GM21737 (cell line): ENCODE data around the gene PARK7.

ENCODE experiments used
- ATAC-seq: cut with Tn5 transposase; IDR thresholded peaks from one replicate; pipeline ENCODE4 v1.9.1; 2021; ENCODE audit warnings: mild to moderate bottlenecking, moderate library complexity; ENCODE audit not compliant: unreplicated experiment

The PARK7 gene

DNA sequence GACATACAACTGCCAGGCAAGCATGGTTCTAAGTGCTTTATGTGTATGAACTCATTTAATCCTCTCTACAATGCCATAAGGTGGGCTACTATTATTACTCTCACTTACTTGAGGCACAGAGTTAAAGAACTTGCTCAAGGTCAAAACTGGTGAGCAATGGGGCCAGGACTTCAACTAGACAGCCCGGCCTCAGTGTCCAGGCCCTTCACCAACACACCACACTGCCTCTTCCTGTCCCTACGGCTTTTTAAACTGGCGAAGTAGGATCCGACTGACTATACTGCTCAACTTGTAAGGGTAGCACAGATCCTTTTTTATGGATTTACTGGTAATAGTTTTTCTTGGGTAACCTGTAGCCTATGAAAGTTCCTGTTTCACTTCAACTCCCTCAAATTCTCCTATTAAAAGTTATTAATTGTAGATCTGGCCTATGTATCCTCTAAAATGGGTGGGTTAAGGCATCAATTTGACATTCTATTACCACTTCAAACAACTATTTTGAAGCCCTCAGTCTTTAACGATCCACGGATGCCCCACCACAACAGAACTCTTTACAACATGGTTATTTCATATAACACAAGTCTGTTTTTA lies 60.3 kb downstream of the PARK7 start:
- no peak for ATAC-seq

GRCh38 chr1:8022395-8023286 lies 61.1 kb downstream of the PARK7 start:
- no peak for ATAC-seq

DNA sequence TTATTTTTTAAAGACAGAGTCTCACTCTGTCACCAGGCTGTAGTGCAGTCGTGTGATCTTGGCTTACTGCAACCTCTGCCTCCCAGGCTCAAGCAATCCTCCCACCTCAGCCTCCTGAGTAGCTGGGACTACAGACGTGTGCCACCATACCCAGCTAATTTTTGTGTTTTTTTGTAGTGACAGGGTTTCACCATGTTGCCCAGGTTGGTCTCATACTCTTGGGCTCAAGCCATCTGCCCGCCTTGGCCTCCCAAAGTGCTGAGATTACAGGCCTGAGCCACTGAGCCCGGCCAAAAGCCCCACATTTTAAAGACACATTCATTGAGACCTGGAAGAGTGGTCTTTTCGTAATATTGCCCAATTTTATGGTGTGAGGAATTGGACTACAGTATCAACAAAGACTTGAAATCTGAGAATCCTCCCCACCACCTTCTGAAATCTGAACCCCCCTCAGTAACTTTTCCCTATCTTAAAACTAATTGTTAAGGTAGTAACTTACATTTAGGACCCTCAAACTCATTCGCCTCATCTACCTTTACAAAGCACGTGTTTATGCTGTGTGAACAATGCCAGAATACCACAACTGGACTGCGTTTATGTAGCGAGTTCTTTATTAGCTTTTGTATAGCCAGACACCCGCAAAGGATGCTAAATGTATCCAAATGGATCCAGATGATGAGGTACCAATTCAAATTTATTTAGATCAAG lies 61.9 kb downstream of the PARK7 start:
- ATAC-seq = no peak

DNA sequence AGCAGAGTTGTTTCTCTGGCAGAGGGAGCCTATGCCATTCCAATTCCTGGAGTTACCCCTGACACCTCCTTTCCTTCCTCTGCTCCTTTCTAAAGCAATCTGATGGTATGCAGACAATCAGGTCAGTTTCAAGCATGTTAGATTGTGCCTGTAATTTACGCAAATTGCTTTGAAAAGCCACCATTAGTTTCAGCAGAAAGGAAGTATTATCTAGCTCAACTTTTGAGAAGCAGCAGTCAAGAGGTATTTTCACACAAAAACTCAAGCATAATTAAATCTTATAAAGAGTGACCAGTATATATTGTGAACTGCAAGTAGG lies 62.4 kb downstream of the PARK7 start:
- no peak for ATAC-seq

GRCh38 chr1:8024329-8024728 lies 62.8 kb downstream of the PARK7 start:
- ATAC-seq = no peak

GRCh38 chr1:8025061-8025670 lies 63.7 kb downstream of the PARK7 start:
- ATAC-seq = no peak

DNA sequence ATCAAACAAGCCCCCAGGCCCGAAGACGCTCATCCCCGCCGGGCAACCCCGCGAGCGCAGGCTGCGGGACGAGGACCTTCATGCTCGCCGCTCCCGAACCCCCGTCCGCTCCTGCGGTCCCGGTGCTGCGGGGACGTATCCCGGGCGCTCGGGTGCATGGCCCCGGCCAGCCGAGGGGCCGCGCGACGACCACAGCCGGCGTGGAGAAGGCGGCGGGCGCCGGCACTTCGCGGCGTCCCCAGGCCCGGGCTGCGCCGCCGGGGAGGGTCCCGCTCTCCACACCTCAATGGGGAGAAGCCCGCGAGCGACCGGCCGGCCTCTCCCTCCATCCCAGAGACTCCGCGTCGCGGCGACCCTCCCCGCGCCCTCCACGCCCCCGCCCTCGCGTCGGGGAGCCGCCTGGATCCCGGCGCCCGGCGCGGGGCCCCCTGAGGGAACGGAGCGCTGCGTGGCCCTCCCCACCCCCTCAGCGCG lies 64.2 kb downstream of the PARK7 start:
- peak; percentile 34 for ATAC-seq

- ATAC-seq = peak; percentile 87
These were observed 64.9 kb downstream of the PARK7 start, which contains the start of gene ERRFI1 for GRCh38 chr1:8026153-8026975. ERRFI1 (minus strand) TSS chr1:8026309; CDS start chr1:8015619, 10,690 bp downstream.

GRCh38 chr1:8026976-8027747 lies 65.7 kb downstream of the PARK7 start:
- ATAC-seq = no peak

DNA sequence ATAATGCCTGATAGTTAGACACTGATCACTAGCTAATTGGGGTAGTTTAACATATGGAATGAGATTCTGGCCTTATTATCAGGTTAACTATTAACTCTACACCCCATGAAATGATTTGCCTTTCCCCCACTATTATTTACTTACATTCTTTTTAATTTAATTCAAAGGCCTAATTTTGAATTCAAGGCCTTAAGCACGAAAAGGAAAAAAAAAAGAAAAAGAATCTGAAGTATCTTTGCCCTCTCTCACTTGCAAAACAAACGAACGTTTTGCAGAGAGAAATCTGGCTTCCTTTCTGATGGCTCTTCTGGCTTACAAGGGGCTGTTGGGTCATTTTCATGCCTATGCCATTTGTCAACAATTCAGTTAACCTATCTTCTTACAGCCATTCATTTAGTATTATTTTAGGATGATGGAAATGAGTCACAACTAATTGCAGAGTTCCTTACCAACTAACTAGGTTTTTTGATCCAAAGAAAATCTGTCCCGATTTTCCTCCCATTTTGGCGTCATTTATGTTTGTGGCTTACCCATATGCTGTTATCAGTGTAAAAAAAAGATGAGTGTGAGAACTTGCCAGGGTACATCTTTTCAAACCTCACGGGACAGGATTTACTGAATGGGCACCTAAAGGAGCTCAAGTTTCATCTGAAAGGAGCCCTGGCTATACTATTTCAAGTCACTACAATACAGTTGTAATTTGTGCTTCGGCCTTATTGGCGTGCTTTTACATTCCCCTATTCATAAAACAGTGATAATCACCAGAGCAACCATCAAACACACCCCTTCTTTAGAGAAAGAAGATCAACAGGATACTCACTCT lies 66.4 kb downstream of the PARK7 start:
- no peak for ATAC-seq

- no peak for ATAC-seq
These were observed 67.0 kb downstream of the PARK7 start for GRCh38 chr1:8028571-8028910.

DNA sequence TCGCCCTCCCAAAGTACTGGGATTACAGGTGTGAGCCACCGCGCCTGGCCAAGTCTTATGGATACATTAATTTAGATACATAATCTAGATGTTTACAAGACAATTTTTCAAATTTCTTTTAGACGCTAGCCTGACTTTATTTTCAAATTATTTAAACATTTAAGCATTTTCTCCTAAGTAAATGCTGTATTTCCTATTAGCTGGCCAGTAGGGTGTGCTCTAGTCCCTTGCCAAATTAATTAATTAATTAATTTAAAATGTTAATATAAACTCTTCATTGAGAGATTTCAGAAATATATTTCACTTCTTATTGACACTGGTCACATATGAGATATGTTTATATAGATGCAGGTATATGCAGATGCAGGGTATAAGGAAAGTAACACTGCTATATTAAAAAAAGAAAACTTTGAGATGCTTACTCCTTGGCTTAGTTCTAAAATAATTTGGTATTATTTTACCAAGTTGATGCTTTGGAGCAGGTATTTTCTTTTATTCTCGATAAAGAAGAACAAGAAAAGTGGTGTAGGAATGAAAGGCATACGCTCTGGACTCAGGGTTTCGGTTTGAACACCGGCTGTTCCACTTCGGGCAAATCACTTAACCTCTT lies 69.8 kb downstream of the PARK7 start:
- no peak for ATAC-seq

GRCh38 chr1:8032366-8032910 lies 70.9 kb downstream of the PARK7 start:
- ATAC-seq = no peak

DNA sequence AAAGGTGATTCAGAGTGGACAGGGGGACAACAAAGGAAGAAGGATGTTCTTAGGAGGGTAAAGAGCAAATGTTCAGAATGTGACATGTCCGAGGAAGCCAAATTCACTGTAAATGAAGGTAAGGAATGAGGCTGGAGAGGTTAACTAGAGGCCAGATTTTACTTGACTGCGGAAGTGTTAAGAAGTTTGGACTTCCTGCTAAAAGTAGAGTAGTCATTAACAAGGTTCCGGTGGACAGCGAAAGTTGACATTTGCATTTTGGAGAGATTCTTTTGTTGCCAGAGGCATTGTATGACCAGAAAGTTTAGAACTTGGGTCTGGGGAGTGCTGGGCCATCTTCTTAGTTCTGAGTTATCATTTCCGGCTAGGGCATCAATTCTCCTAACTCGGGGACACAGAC lies 71.8 kb downstream of the PARK7 start:
- no peak for ATAC-seq
